ENCODE data around the gene GRB2. TPM values are rescaled to one million over a fixed set of nuclear protein-coding genes. Genes with fewer than 3 reads are reported as not detected.

The GRB2 gene
- total and polyA plus RNA-seq, 10 of the 15 experiments (the other 5 are each of a cell fraction or from before 2014, with no cell fraction given), result 113 to 268 (median 158) TPM

DNA sequence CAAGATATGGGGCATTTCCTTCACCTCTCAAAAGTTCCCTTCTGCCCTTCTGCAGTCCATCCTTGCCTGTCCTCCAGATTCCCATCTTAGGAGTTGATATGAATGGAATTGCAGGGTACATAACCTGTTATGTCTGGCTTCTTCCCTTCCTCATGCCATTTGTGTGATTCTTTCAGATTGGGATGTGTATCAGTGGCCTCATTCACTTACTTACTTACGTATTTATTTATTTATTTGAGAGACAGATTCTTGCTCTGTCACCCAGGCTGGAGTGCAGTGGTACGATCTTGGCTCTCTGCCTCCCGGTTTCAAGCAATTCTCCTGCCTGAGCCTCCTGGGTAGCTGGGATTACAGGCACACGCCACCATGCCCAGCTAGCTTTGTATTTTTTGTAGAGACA, 44.8 kb upstream of the GRB2 start:
- no peak for FAIRE-seq
- no peak for DNase-seq (ENCODE audit: low read depth, low spot score)
- H3K4me2 ChIP-seq (ENCODE audit: control insufficient read depth, insufficient read depth), result no peak overlapping the region
- TF ChIP-seq, protein P1, sequence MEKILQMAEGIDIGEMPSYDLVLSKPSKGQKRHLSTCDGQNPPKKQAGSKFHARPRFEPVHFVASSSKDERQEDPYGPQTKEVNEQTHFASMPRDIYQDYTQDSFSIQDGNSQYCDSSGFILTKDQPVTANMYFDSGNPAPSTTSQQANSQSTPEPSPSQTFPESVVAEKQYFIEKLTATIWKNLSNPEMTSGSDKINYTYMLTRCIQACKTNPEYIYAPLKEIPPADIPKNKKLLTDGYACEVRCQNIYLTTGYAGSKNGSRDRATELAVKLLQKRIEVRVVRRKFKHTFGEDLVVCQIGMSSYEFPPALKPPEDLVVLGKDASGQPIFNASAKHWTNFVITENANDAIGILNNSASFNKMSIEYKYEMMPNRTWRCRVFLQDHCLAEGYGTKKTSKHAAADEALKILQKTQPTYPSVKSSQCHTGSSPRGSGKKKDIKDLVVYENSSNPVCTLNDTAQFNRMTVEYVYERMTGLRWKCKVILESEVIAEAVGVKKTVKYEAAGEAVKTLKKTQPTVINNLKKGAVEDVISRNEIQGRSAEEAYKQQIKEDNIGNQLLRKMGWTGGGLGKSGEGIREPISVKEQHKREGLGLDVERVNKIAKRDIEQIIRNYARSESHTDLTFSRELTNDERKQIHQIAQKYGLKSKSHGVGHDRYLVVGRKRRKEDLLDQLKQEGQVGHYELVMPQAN (conservative IDR thresholded peaks at IDR 0.05), result no peak
- TF ChIP-seq DPF2 (IDR thresholded peaks at IDR 0.05) (no peak), ZNF384 (IDR thresholded peaks at IDR 0.05; ENCODE audit: borderline replicate concordance, low read depth, low read length) (no peak), ATF7 (IDR thresholded peaks at IDR 0.05; ENCODE audit: low read depth) (no peak), HDAC6 (IDR thresholded peaks at IDR 0.05; ENCODE audit: unreplicated experiment) (no peak), CBX5 (IDR thresholded peaks at IDR 0.05; ENCODE audit: low read depth) (no peak), POLR2A (IDR thresholded peaks at IDR 0.05; ENCODE audit: low read depth, low read length) (no peak), SP1 (IDR thresholded peaks at IDR 0.05; ENCODE audit: low read depth, low read length) (no peak), POU2F2 (IDR thresholded peaks at IDR 0.05; ENCODE audit: borderline replicate concordance, low read depth, low read length) (no peak), ZSCAN29 (IDR thresholded peaks at IDR 0.05) (no peak), PML (IDR thresholded peaks at IDR 0.05; ENCODE audit: low read length) (no peak), YBX1 (IDR thresholded peaks at IDR 0.05) (no peak), CEBPB (IDR thresholded peaks at IDR 0.05; ENCODE audit: borderline replicate concordance in 1 of 2, low read depth in 2 of 2, low read length in 2 of 2) (no peak), RAD21 (IDR thresholded peaks at IDR 0.05; ENCODE audit: insufficient read depth, low read depth, low read length) (no peak), NFIC (IDR thresholded peaks at IDR 0.05; ENCODE audit: low read depth, low read length) (no peak)
- TF ChIP-seq, protein P2, sequence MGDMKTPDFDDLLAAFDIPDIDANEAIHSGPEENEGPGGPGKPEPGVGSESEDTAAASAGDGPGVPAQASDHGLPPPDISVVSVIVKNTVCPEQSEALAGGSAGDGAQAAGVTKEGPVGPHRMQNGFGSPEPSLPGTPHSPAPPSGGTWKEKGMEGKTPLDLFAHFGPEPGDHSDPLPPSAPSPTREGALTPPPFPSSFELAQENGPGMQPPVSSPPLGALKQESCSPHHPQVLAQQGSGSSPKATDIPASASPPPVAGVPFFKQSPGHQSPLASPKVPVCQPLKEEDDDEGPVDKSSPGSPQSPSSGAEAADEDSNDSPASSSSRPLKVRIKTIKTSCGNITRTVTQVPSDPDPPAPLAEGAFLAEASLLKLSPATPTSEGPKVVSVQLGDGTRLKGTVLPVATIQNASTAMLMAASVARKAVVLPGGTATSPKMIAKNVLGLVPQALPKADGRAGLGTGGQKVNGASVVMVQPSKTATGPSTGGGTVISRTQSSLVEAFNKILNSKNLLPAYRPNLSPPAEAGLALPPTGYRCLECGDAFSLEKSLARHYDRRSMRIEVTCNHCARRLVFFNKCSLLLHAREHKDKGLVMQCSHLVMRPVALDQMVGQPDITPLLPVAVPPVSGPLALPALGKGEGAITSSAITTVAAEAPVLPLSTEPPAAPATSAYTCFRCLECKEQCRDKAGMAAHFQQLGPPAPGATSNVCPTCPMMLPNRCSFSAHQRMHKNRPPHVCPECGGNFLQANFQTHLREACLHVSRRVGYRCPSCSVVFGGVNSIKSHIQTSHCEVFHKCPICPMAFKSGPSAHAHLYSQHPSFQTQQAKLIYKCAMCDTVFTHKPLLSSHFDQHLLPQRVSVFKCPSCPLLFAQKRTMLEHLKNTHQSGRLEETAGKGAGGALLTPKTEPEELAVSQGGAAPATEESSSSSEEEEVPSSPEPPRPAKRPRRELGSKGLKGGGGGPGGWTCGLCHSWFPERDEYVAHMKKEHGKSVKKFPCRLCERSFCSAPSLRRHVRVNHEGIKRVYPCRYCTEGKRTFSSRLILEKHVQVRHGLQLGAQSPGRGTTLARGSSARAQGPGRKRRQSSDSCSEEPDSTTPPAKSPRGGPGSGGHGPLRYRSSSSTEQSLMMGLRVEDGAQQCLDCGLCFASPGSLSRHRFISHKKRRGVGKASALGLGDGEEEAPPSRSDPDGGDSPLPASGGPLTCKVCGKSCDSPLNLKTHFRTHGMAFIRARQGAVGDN (IDR thresholded peaks at IDR 0.05), result no peak
- TF ChIP-seq, protein P3, sequence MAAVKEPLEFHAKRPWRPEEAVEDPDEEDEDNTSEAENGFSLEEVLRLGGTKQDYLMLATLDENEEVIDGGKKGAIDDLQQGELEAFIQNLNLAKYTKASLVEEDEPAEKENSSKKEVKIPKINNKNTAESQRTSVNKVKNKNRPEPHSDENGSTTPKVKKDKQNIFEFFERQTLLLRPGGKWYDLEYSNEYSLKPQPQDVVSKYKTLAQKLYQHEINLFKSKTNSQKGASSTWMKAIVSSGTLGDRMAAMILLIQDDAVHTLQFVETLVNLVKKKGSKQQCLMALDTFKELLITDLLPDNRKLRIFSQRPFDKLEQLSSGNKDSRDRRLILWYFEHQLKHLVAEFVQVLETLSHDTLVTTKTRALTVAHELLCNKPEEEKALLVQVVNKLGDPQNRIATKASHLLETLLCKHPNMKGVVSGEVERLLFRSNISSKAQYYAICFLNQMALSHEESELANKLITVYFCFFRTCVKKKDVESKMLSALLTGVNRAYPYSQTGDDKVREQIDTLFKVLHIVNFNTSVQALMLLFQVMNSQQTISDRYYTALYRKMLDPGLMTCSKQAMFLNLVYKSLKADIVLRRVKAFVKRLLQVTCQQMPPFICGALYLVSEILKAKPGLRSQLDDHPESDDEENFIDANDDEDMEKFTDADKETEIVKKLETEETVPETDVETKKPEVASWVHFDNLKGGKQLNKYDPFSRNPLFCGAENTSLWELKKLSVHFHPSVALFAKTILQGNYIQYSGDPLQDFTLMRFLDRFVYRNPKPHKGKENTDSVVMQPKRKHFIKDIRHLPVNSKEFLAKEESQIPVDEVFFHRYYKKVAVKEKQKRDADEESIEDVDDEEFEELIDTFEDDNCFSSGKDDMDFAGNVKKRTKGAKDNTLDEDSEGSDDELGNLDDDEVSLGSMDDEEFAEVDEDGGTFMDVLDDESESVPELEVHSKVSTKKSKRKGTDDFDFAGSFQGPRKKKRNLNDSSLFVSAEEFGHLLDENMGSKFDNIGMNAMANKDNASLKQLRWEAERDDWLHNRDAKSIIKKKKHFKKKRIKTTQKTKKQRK (IDR thresholded peaks at IDR 0.05; ENCODE audit: low read depth, low read length), result no peak
- H3K27me3 ChIP-seq (replicated peaks in 1 of 2; ENCODE audit: control insufficient read depth in 2 of 2, insufficient read depth in 2 of 2, low read length in 1 of 2), result no peaks in the 10 kb centered on the region
- POLR2A ChIA-PET, result no interaction called here
- WGBS (ENCODE audit: insufficient coverage, insufficient replicate concordance, low lambda C conversion rate, missing lambda C conversion rate), result 76% methylated on average over 4 of the region's 4 CpGs
- no peak overlapping the region for H3K9ac ChIP-seq (ENCODE audit: control insufficient read depth, insufficient read depth, low read length)
- H4K20me1 ChIP-seq (ENCODE audit: control insufficient read depth, insufficient read depth), result no peaks in the 10 kb centered on the region
- SMC1A ChIA-PET (ENCODE audit: uncharacterized antibody, unreplicated experiment), result no interaction called here
- no peak overlapping the region for H2AFZ ChIP-seq (ENCODE audit: control insufficient read depth, low read depth, low read length)
- no peaks in the 10 kb centered on the region for H3K9me3 ChIP-seq (replicated peaks; ENCODE audit: control insufficient read depth, insufficient read depth, low read length)
- ATAC-seq, result no peak
- in situ Hi-C loops (cut with MboI), result no loop called here
- H3K27ac ChIP-seq (ENCODE audit: control insufficient read depth, insufficient read depth), result no peak overlapping the region
- no peaks in the 10 kb centered on the region for H3K79me2 ChIP-seq (ENCODE audit: control insufficient read depth, insufficient read depth, low read length)
- CTCF ChIA-PET, result no interaction called here
- H3K36me3 ChIP-seq (ENCODE audit: control insufficient read depth in 2 of 2, insufficient read depth in 2 of 2, low read length in 1 of 2), result no peaks in the 10 kb centered on the region
- RAD21 ChIA-PET (ENCODE audit: unreplicated experiment), result no interaction called here
- H3K4me1 ChIP-seq (ENCODE audit: control insufficient read depth, insufficient read depth, low read length), result peaks cover 15% of the 10 kb centered on the region
- no peak overlapping the region for H3K4me3 ChIP-seq
- intact Hi-C loops (cut with micrococcal nuclease; ENCODE audit: unreplicated experiment), result no loop called here
- no TSS peak for BruUV-seq (replicated peaks)

Measured in GM12878 (cell line).